SJCRH30 (cell line): ENCODE data around the gene NPHP4. TPM values are rescaled to one million over a fixed set of nuclear protein-coding genes. Genes with fewer than 3 reads are reported as not detected.
A peak's percentile ranks its signal among the peaks of the same experiment; 100 is the strongest.

ENCODE experiments used
- DNase-seq, 2 experiments: peaks; one replicate each; pipeline ENCODE4 v3.0.0-alpha.2; 2015 to 2020
- H3K27ac ChIP-seq: fragments of 250-450 bp; sonication (Bioruptor Pico); 2 replicates; pipeline ENCODE4 v1.5.1; 2020; ENCODE audit warnings: mild to moderate bottlenecking, moderate library complexity
- H3K27me3 ChIP-seq: fragments of 250-450 bp; sonication (Bioruptor Pico); 2 replicates; pipeline ENCODE4 v1.5.1; 2020; ENCODE audit warnings: mild to moderate bottlenecking, moderate library complexity
- H3K36me3 ChIP-seq: fragments of 250-450 bp; sonication (Bioruptor Pico); 2 replicates; pipeline ENCODE4 v1.5.1; 2020; ENCODE audit warnings: mild to moderate bottlenecking, moderate library complexity
- H3K4me1 ChIP-seq: fragments of 250-450 bp; sonication (Bioruptor Pico); 2 replicates; pipeline ENCODE4 v1.5.1; 2020; ENCODE audit warnings: mild to moderate bottlenecking, moderate library complexity
- H3K4me3 ChIP-seq: fragments of 250-450 bp; sonication (Bioruptor Pico); 2 replicates; pipeline ENCODE4 v1.5.1; 2020; ENCODE audit warnings: mild to moderate bottlenecking, moderate library complexity
- H3K9me3 ChIP-seq: fragments of 250-450 bp; sonication (Bioruptor Pico); replicated peaks from 2 replicates; pipeline ENCODE4 v1.5.1; 2020; ENCODE audit warnings: mild to moderate bottlenecking, moderate library complexity
- total RNA-seq: library from RNA; depleted of rRNA; stranded (reverse); fragments of >200 nt; shearing (Covaris generic); gene quantifications from 2 replicates; pipeline ENCODE4 v1.2.3, GENCODE V29; 2014

Gene NPHP4
- total RNA-seq, 1 experiment from 2014 or later: 7.3 TPM

- Histone ChIP-seq H3K9me3 (no peaks in the 10 kb centered on the region), H3K27ac (no peak overlapping the region), H3K36me3 (no peaks in the 10 kb centered on the region), H3K4me1 (peaks cover 12% of the 10 kb centered on the region; the same call in 1 of the 2 replicates), H3K4me3 (no peak overlapping the region), H3K27me3 (no peaks in the 10 kb centered on the region)
- DNase-seq: peak in 1 of 2 experiments; percentile 33
Measured at GRCh38 chr1:6003568-6004411, 11.6 kb upstream of the NPHP4 start.

GRCh38 chr1:6002714-6003501 lies 10.7 kb upstream of the NPHP4 start:
- Histone ChIP-seq H3K9me3 (no peaks in the 10 kb centered on the region), H3K4me3 (no peak overlapping the region), H3K4me1 (peaks cover 12% of the 10 kb centered on the region; the same call in 1 of the 2 replicates), H3K36me3 (no peaks in the 10 kb centered on the region), H3K27ac (no peak overlapping the region), H3K27me3 (no peaks in the 10 kb centered on the region)
- DNase-seq: peak in 1 of 2 experiments; percentile 34

- H3K9me3 ChIP-seq: no peaks in the 10 kb centered on the region
- H3K4me3 ChIP-seq: no peak overlapping the region
- H3K36me3 ChIP-seq: no peaks in the 10 kb centered on the region
- DNase-seq: peak; percentile 64 to 69
- H3K27me3 ChIP-seq: no peaks in the 10 kb centered on the region
- no peak overlapping the region for H3K27ac ChIP-seq
- H3K4me1 ChIP-seq: peaks cover 12% of the 10 kb centered on the region; the same call in 1 of the 2 replicates
Measured at GRCh38 chr1:6001992-6002576, 9.9 kb upstream of the NPHP4 start.

- Histone ChIP-seq H3K36me3 (no peaks in the 10 kb centered on the region), H3K27ac (no peak overlapping the region), H3K4me1 (peaks cover 12% of the 10 kb centered on the region; the same call in 1 of the 2 replicates), H3K27me3 (no peaks in the 10 kb centered on the region), H3K9me3 (no peaks in the 10 kb centered on the region), H3K4me3 (no peak overlapping the region)
- DNase-seq: no peak
Measured at GRCh38 chr1:6000444-6001288, 8.4 kb upstream of the NPHP4 start.

GRCh38 chr1:5999711-6000443 lies 7.7 kb upstream of the NPHP4 start:
- no peaks in the 10 kb centered on the region for H3K27me3 ChIP-seq
- no peak overlapping the region for H3K27ac ChIP-seq
- H3K36me3 ChIP-seq: no peaks in the 10 kb centered on the region
- H3K4me3 ChIP-seq: no peak overlapping the region
- DNase-seq: no peak
- H3K9me3 ChIP-seq: no peaks in the 10 kb centered on the region
- peaks cover 12% of the 10 kb centered on the region; the same call in 1 of the 2 replicates for H3K4me1 ChIP-seq

GRCh38 chr1:5998906-5999301 lies 6.7 kb upstream of the NPHP4 start:
- no peak for DNase-seq

GRCh38 chr1:5998051-5998905 lies 6.1 kb upstream of the NPHP4 start:
- H3K27me3 ChIP-seq: no peaks in the 10 kb centered on the region

More at GRCh38 chr1:5998906-5999301, 6.7 kb upstream of the NPHP4 start:
- Histone ChIP-seq H3K4me3 (no peak overlapping the region), H3K4me1 (peaks cover 14% of the 10 kb centered on the region), H3K9me3 (no peaks in the 10 kb centered on the region), H3K36me3 (no peaks in the 10 kb centered on the region), H3K27me3 (no peaks in the 10 kb centered on the region), H3K27ac (no peak overlapping the region)

GRCh38 chr1:5997316-5997715 lies 5.1 kb upstream of the NPHP4 start:
- no peaks in the 10 kb centered on the region for H3K9me3 ChIP-seq

More at GRCh38 chr1:5998051-5998905, 6.1 kb upstream of the NPHP4 start:
- Histone ChIP-seq H3K36me3 (no peaks in the 10 kb centered on the region), H3K4me1 (peaks cover 20% of the 10 kb centered on the region), H3K27ac (no peak overlapping the region), H3K9me3 (no peaks in the 10 kb centered on the region), H3K4me3 (no peak overlapping the region)
- no peak for DNase-seq

GRCh38 chr1:5996641-5997270 lies 4.5 kb upstream of the NPHP4 start:
- no peak for DNase-seq
- no peak overlapping the region for H3K4me3 ChIP-seq
- H3K36me3 ChIP-seq: no peaks in the 10 kb centered on the region
- peaks cover 10% of the 10 kb centered on the region for H3K4me1 ChIP-seq
- no peaks in the 10 kb centered on the region for H3K9me3 ChIP-seq
- H3K27ac ChIP-seq: no peak overlapping the region
- H3K27me3 ChIP-seq: no peaks in the 10 kb centered on the region

More at GRCh38 chr1:5997316-5997715, 5.1 kb upstream of the NPHP4 start:
- Histone ChIP-seq H3K27ac (no peak overlapping the region), H3K4me1 (peaks cover 15% of the 10 kb centered on the region), H3K27me3 (no peaks in the 10 kb centered on the region), H3K4me3 (no peak overlapping the region), H3K36me3 (no peaks in the 10 kb centered on the region)
- DNase-seq: no peak

- Histone ChIP-seq H3K9me3 (no peaks in the 10 kb centered on the region), H3K36me3 (no peaks in the 10 kb centered on the region), H3K27me3 (no peaks in the 10 kb centered on the region), H3K27ac (no peak overlapping the region), H3K4me3 (no peak overlapping the region), H3K4me1 (peaks cover 8% of the 10 kb centered on the region)
- DNase-seq: no peak
Measured at GRCh38 chr1:5995871-5996630, 3.8 kb upstream of the NPHP4 start.

GRCh38 chr1:5994713-5995621 lies 2.7 kb upstream of the NPHP4 start:
- Histone ChIP-seq H3K9me3 (no peaks in the 10 kb centered on the region), H3K4me1 (peaks cover 8% of the 10 kb centered on the region), H3K4me3 (no peak overlapping the region), H3K27ac (no peak overlapping the region), H3K36me3 (no peaks in the 10 kb centered on the region), H3K27me3 (no peaks in the 10 kb centered on the region)
- no peak for DNase-seq
